ENCODE measurements around the gene STPG1.

STPG1 gene

DNA sequence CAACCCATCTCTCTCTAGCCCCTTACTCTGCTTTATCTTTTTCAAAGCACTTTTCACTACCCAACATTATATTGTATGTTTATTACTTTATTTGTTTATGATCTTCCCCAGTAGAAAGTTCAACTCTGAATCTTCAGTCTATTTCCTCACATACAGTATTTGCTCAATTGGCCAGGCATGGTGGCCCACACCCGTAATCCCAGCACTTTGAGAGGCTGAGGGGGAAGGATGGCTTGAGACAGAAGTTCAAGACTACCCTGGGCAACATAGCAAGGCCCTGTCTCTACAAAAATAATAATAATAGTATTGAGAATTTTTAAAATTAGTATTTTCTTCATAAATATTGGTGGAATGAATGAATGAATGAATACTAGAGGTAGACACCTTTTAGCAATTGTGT, 1.2 kb downstream of the STPG1 start:
- H3K27ac ChIP-seq, result no peak overlapping the region

GRCh38 chr1:24411963-24412362, 1.6 kb downstream of the STPG1 start:
- peak overlapping the region; percentile 18 for H3K27ac ChIP-seq
- peak overlapping the region; percentile 7 for H3K4me3 ChIP-seq (ENCODE audit: low read depth, low read length)
- H3K36me3 ChIP-seq (replicated peaks), result no peaks in the 10 kb centered on the region
- TF ChIP-seq, protein P1, sequence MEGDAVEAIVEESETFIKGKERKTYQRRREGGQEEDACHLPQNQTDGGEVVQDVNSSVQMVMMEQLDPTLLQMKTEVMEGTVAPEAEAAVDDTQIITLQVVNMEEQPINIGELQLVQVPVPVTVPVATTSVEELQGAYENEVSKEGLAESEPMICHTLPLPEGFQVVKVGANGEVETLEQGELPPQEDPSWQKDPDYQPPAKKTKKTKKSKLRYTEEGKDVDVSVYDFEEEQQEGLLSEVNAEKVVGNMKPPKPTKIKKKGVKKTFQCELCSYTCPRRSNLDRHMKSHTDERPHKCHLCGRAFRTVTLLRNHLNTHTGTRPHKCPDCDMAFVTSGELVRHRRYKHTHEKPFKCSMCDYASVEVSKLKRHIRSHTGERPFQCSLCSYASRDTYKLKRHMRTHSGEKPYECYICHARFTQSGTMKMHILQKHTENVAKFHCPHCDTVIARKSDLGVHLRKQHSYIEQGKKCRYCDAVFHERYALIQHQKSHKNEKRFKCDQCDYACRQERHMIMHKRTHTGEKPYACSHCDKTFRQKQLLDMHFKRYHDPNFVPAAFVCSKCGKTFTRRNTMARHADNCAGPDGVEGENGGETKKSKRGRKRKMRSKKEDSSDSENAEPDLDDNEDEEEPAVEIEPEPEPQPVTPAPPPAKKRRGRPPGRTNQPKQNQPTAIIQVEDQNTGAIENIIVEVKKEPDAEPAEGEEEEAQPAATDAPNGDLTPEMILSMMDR (IDR thresholded peaks at IDR 0.05; ENCODE audit: low read depth, low read length, missing control alignments), result no peak
- in situ Hi-C loops (cut with HindIII; ENCODE audit: low pct_ligation_motif_present, low sequenced_read_pairs), result no loop called here
- no peak for DNase-seq
- H3K27me3 ChIP-seq (replicated peaks), result no peaks in the 10 kb centered on the region

More for the DNA sequence above, 1.2 kb downstream of the STPG1 start:
- H3K4me3 ChIP-seq (ENCODE audit: low read depth, low read length), result peak overlapping the region; percentile 7
- no peaks in the 10 kb centered on the region for H3K27me3 ChIP-seq (replicated peaks)
- H3K36me3 ChIP-seq (replicated peaks), result no peaks in the 10 kb centered on the region
- in situ Hi-C loops (cut with HindIII; ENCODE audit: low pct_ligation_motif_present, low sequenced_read_pairs), result no loop called here
- TF ChIP-seq, protein P1 (IDR thresholded peaks at IDR 0.05; ENCODE audit: low read depth, low read length, missing control alignments), result no peak
- DNase-seq, result no peak

DNA sequence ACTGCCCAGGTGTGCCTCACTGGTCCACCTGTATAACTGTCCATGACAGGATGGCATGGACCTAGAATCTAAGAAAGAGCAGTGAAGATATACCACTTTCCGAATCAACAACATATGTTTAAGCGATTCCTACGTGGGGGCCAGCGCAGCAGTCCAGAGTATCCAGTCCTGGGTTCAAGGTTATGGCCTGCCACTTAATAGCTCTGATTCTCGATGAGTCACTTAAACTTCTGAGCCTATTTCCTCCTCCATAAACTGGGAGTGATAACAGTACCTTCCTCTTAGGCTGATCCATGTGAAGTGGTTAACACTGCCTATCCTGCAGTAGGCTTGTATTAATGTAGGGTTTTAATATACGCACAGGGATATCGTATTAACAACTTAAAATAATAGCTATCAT, 2.8 kb downstream of the STPG1 start:
- DNase-seq, result no peak
- no peak overlapping the region for H3K4me3 ChIP-seq (ENCODE audit: low read depth, low read length)
- TF ChIP-seq, protein P1 (IDR thresholded peaks at IDR 0.05; ENCODE audit: low read depth, low read length, missing control alignments), result no peak
- H3K27me3 ChIP-seq (replicated peaks), result no peaks in the 10 kb centered on the region
- in situ Hi-C loops (cut with HindIII; ENCODE audit: low pct_ligation_motif_present, low sequenced_read_pairs), result no loop called here
- no peaks in the 10 kb centered on the region for H3K36me3 ChIP-seq (replicated peaks)
- no peak overlapping the region for H3K27ac ChIP-seq

GRCh38 chr1:24409535-24409934, 4.0 kb downstream of the STPG1 start:
- TF ChIP-seq, protein P1 (IDR thresholded peaks at IDR 0.05; ENCODE audit: low read depth, low read length, missing control alignments), result no peak
- peak; percentile 82 for DNase-seq

DNA sequence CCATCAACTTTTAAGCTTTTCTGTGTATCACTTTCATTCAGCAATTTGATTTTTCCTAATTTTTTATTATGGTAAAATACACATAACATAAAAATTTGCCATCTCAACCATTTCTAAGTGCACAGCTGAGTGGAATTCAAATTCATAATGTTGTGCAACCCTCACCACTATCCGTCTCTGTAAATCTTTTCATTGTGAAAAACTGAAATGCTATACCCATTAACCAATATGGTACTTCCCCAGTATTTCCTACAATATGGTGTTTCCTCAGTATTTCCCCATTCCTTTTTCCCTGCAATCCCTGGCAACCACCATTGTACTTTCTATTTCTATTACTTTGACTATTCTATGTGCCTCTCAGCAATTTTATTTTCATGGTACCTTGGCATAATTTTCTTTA, 6.8 kb downstream of the STPG1 start:
- TF ChIP-seq, protein P1 (IDR thresholded peaks at IDR 0.05; ENCODE audit: low read depth, low read length, missing control alignments), result no peak
- Histone ChIP-seq H3K27ac (no peak overlapping the region), H3K4me3 (ENCODE audit: low read depth, low read length) (no peak overlapping the region), H3K27me3 (replicated peaks) (no peaks in the 10 kb centered on the region), H3K36me3 (replicated peaks) (no peaks in the 10 kb centered on the region)
- in situ Hi-C loops (cut with HindIII; ENCODE audit: low pct_ligation_motif_present, low sequenced_read_pairs), result no loop called here
- DNase-seq, result no peak

More at GRCh38 chr1:24409535-24409934, 4.0 kb downstream of the STPG1 start:
- H3K4me3 ChIP-seq (ENCODE audit: low read depth, low read length), result no peak overlapping the region
- no peaks in the 10 kb centered on the region for H3K27me3 ChIP-seq (replicated peaks)
- H3K27ac ChIP-seq, result peak overlapping the region; percentile 16
- no peaks in the 10 kb centered on the region for H3K36me3 ChIP-seq (replicated peaks)
- in situ Hi-C loops (cut with HindIII; ENCODE audit: low pct_ligation_motif_present, low sequenced_read_pairs), result no loop called here

- Histone ChIP-seq H3K27ac (no peak overlapping the region), H3K36me3 (replicated peaks) (no peaks in the 10 kb centered on the region), H3K4me3 (ENCODE audit: low read depth, low read length) (no peak overlapping the region), H3K27me3 (replicated peaks) (no peaks in the 10 kb centered on the region)
- TF ChIP-seq, protein P1 (IDR thresholded peaks at IDR 0.05; ENCODE audit: low read depth, low read length, missing control alignments), result no peak
- DNase-seq, result no peak
- in situ Hi-C loops (cut with HindIII; ENCODE audit: low pct_ligation_motif_present, low sequenced_read_pairs), result no loop called here
Observed at GRCh38 chr1:24403806-24404205, 9.8 kb downstream of the STPG1 start.
